ENCODE data around the gene LTBP3.

The LTBP3 gene

DNA sequence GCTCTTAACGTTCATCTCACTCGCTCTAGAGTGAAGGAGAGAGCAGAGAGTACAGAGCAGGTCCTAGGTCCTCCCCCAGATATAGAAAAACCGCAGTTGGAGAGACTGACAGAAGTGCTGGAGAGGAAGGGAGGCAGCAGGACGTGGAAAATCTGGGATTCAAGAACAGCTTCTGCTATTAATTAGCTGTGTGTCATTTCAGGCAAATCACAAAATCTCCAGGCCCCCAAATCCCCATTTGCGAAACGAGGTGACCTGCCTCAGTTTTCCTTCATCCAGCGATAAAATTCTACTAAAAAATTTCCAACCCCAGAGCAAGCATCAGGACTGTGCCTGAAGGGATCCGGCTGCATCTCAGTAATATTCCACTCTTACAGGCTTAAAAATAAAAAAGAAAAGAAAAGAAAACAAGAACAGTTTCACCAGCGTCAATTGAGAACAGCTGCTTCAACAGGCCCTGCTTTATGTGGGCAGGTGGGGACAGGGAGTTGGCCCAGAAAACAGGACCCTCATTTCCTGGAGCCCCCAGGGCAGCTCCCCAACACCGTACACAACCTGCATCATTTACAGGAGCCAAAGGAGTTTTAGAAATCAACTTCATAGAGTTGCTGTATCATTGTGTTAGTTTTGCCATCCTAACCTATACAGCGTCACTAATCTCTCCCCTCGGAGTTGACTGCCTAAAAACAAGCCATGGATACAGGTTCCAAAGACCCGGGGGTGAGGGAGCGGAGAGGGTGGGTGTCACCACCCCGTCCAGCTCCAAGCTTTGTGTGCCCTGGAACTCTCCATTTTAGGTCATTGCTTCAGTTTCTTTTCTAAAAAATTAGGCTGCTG is 61.6 kb downstream of the LTBP3 start:
- peak in 1 of 4 experiments; percentile 18 for DNase-seq

- peak in 3 of 4 experiments; percentile 38 to 51 (median 46) for DNase-seq
These were observed 64.6 kb downstream of the LTBP3 start for GRCh38 chr11:65493367-65494176.

DNA sequence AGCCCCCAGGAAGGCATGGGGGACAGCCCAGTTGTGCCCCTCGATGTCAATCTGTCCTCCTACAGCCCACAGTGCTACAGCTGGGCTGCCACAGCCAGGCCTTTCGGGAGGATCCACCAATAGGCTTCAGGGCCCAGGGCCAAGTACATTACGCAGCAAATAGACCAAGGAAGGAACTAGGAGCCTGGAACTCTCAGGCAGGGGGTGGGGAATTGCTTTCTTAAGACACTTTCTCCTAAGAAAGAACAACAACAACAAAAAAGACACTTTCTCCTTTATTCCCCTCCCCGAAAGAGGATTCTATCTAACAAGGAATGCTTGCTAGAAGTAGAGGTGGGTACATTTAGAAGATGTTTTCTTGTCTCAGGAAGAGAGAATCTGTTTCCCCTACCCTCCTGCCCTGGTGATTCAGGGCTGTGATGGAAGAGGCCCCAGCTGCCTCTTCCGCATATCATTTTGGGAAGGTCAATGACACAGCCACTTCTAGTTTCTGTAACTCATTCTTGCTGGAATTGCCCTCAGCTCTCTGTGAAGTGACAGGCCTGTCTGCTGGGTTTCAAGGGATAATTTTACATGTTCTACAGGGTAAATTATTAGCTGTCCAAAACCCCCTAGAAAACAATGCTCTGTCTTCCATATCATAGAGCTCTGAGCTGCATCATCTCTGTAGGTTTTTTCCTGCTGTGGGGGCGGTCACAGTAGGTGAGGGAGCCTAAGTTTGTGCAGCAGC is 65.4 kb downstream of the LTBP3 start:
- peak; percentile 88 to 92 (median 92) for DNase-seq

DNA sequence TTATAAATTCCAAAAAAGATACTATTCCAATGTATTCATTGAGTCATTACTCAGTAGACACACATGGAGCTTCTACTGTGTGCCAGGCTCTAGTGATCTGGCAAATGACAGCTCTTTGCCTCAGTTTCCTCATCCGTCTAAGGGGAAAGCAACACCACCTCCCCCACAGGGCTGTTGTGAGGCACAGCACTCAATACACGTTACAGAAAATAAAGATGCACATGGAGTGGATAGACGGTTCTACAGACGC is 65.8 kb downstream of the LTBP3 start:
- DNase-seq, result no peak

DNA sequence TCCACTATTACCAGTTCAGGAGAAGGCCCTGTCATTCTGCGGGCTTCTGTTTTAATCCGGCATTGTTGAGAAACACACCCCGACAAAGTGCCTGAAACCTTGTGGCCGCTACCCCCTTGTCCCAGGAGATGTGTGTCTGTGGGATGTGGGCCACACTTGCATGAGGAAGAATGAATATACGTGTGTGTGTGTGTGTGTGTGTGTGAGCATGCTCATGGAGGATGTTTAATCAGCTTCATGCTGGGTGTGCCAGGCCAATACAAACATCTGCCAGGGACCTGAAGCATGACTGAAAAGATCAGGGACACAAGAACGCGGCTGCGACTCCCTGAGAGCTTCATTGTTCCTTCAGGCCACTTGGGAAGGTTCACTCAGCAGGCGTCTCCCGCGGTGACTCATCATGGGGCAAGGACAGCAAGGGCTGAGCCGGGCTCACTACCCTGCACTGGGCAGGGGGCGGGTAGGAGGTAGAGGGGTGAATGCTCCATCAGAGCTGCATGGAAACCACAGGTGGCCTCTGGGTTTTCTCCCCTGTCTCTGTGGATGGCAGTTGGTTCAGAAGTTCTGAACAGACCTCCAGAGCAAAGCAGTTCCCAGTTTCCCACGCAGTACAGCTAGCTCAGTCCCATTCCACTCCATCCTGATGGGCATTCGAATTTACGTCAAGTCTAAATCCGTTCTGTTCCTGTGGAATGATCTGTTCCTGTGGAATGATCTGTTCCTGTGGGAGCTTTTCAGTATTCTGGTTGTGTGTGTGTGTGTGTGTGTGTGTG is 66.4 kb downstream of the LTBP3 start:
- peak; percentile 70 to 82 (median 79) for DNase-seq

GRCh38 chr11:65491163-65491465 is 67.0 kb downstream of the LTBP3 start:
- DNase-seq, result peak in 1 of 4 experiments; percentile 14

DNA sequence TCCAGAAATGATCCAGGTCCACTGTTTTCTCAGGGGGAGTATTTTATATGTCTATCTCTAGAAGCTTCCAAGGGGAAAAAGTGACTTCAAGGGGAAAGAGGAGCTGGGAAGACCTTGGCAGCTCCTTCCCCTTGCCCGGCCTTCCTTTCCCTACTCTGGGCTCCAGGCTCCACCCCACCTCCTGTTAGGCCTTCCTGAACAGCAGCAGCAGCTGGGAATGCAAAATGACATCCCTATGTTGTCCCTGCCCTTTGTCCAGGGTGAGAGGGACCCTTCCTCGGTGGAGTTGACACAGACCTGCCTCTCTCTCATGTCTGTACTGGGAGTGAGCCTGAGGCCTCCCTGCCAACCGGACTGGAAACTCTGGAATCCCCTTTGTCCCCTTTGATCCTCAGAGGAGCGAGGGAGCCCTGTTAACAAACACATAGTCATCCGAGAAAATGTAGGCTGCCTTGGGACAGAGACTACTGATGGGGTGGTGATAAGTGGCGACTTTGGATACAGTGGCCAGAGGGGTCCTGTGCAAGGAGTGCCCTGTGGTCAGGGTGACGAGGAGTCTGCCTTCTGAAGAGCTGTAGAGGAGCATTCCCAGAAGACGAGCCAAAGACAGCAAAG is 68.3 kb downstream of the LTBP3 start:
- DNase-seq, result peak in 1 of 4 experiments; percentile 18

- DNase-seq, result no peak
These were observed 69.0 kb downstream of the LTBP3 start for GRCh38 chr11:65489035-65489705.
